HG03025 (cell line): ENCODE results near the gene ARID4B.
"Not testable (repeated sequence)": the region's sequence is repeated elsewhere in the genome, so short reads cannot be mapped to it uniquely, and the experiment has no call there.

Source experiments
- ATAC-seq: cut with Tn5 transposase; IDR thresholded peaks from one replicate; pipeline ENCODE4 v1.9.1; 2021; ENCODE audit warnings: mild to moderate bottlenecking, moderate library complexity; ENCODE audit not compliant: unreplicated experiment, low FRiP score

The ARID4B gene

DNA sequence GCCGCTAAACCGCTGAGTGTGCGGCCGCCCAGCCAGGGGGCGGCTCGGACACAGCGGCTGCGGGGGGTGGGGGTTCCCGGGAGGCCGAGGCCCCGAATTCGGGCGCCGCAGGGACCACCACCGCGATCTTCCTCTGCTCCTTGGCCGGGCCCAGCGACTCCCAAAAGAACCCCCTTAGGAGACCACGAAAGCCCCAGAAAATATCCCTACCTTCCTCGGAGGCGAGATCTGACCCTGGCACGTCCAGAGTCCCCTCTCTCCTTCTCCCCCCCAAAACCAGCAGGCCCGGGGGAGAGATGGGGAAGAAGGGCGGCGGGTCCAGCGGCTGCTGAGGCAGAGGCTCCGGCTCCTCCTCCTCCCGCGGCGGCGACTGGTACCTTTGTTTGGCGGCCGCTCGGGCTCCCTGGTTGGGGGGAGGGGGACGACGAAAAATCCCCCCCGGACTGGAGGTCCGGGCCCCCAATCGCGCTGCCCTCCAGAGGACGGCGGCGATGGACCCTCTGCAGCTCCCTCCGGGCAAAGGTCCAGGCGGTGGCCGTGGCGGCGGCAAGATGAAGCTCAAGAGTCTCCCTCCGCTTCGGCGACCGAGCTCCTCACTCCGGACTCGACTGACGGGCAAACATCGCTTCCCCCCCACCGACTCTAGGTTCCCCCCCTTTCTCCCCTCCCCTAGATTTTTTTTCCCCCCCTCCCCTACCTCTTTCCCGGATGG is at the start of gene ARID4B:
TSS of gene ARID4B (minus strand) at position 621 of the 712 bp plus-strand sequence. CDS start 1,260 bp downstream, outside the sequence.
- ATAC-seq: peak; percentile 20

DNA sequence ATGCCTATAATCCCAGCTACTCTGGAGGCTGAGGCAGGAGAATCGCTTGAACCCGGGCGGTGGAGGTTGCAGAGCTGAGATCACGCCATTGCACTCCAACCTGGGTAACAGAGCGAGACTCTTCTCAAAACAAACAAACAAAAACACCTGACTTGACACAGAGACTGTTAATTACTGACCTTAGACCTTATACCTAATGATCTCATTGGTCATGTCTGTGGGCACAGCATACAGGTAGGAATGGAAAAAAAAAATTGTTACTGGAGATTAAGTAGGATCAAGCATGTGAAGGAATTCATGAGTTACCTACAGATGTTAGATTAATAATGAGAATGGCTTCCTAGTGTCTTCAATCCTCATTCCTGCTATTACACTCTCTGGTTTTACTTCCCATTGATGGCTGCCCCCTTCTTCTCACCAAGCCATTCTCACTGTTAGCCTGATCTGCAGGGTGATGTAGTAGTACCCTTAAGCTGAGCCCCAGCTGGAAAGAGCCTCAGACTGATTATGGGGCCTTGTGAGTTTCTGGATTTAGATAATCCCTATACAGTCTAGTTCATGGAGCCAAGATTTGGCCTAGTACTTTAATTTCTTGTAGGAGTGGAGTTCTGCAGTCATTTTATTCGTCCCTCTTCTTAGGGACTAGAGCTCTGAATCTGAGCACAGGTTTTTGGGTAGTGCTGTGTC is 48.1 kb upstream of the ARID4B start:
- no peak for ATAC-seq

DNA sequence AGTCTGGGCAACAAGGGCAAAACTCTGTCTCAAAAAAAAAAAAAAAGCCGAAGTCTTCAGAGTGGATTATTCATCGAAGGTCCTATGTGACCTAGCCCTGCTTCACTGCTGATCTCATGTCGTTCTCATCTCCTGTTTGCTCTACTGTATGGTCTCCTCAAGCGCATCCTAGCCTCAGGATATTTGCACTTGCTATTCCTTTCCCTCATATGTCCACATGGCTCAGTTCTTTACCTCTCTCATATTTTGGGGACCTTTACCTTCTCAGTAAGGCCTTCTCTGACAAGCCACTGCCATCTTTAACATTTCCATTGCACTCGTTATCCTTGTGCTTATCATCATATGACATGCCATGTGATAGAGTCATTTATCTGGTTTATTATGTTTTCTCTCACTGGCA is 41.8 kb upstream of the ARID4B start:
- ATAC-seq: no peak

DNA sequence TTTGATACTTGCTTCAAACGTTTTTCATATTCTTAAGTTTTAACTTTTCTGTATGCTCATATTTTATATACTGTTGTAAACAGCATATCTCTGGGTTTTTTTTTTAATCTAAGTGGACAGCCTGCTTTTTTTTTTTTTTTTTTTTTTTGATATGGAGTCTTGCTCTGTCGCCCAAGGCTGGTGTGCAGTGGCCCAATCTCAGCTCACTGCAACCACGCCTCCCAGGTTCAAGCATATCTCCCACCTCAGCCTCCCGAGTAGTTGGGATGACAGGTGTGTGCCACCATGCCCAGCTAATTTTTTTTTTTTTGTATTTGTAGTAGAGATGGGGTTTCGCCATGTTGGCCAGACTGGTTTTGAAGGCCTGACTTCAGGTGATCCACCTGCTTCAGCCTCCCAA is 40.4 kb upstream of the ARID4B start:
- no peak for ATAC-seq

DNA sequence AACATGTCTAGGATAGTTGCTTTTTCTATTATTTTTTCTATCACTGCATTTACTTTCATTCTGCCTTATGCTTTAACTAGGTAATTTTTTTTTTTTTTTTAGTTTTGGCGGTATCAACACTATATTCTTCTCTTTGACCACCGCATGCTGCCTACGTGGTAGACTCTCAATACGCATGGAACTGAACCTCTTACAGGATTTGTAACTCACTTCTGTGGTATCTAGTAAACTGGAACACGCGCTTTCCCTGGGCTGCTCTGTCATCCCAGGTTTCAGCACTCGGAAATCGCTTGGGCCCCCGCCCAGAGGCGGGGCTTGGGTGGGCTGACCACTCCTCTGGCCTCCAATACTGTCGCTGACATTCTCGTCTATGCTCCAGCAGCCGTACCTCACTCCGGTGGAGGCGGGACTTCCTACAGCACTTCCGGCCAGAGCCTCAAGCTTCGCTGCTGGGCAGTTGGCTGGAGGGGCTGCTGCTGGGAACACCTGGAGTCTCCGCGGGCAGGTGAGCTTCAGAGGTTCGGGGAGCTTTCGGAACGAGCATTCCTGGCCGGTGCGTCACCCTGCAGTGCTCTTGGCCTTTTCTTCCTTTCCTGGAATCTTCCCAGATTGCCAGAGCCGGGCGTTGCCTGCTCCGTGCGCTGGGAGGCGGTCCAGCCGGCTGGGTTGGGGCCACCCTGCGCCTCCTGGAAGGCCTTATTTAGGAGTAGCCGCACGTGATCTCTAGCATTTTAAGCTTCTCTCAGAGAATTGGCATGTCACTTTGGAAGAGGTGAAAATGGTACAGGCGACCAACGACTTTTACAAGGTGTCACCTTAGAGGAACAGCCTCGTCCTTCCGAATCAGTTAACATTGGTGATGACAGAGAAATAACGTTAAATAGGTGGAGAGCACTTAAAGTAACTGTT is 39.3 kb upstream of the ARID4B start, which contains the start of gene TBCE:
TSS of gene TBCE (plus strand) at position 428 of the 909 bp plus-strand sequence. CDS start 12,623 bp downstream, outside the sequence.
- ATAC-seq: peak; percentile 99

- no peak for ATAC-seq
These were observed 38.3 kb upstream of the ARID4B start for GRCh38 chr1:235366286-235366685.

- ATAC-seq: not testable (repeated sequence)
These were observed 36.2 kb upstream of the ARID4B start for GRCh38 chr1:235364189-235364588.

GRCh38 chr1:235358899-235359298 is 30.9 kb upstream of the ARID4B start:
- ATAC-seq: no peak

DNA sequence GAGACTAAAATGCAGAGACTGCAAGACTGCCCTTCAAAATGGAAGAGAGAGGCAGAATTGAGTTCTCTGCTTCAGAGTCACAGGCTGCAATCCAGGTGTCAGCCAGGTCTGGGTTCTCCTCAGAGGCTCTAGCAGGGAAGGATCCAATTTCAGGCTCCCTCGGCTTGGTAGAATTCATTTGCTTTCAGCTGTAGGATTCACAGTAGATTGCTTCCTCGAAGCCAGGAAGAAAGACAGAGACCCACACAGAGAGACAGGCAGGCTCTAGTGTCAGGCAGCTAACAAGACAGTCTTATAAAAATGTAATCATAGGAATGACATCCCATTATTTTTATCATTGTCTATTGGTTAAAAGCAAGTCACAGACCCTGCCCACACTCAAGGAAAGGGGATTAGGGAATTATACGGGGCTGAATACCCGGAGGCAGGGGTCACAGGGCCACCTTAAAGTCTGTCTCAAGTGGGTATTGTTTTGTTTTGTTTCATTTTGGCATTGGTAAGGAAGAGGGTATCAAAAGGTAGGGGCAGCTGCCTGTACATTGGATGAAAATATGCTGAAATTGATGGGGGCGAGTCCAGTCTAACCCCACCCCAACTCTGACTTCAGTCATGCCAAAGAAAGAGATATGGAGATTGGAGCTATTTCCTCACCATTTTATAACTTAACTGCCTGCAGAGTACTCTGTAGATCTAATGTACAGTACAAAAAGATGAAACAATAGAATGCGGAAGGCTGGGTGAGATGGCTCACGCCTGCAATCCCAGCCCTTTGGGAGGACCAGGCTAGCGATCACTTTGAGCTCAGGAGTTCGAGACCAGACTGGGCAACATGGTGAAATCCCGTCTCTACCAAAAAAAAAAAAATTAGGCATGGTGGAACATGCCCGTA is 29.8 kb upstream of the ARID4B start:
- ATAC-seq: no peak

DNA sequence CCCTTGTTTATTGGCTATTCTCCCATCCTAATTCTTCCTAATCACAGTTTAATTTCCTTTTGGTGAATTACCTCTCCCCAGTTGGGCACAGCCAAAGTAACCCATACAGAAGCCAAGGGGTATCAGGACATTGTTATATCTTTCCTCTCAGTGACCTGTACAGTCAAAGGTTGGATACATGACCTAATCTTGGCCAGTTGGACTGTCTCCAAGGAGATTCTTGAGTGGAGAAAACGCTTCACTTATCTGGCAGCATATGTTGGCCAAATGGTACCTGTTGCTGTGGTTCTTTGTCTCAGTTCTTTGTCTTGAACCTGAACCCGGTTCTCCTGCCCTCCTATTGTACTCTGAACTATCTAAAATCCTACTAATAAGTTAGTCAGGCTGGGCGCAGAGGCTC is 23.9 kb upstream of the ARID4B start:
- no peak for ATAC-seq

GRCh38 chr1:235351441-235351840 is 23.5 kb upstream of the ARID4B start:
- ATAC-seq: no peak

- no peak for ATAC-seq
These were observed 15.7 kb upstream of the ARID4B start for GRCh38 chr1:235343726-235344125.

GRCh38 chr1:235342471-235342870 is 14.5 kb upstream of the ARID4B start:
- no peak for ATAC-seq

- ATAC-seq: no peak
These were observed 14.1 kb upstream of the ARID4B start for GRCh38 chr1:235342039-235342438.

GRCh38 chr1:235341334-235341733 is 13.4 kb upstream of the ARID4B start:
- ATAC-seq: no peak

DNA sequence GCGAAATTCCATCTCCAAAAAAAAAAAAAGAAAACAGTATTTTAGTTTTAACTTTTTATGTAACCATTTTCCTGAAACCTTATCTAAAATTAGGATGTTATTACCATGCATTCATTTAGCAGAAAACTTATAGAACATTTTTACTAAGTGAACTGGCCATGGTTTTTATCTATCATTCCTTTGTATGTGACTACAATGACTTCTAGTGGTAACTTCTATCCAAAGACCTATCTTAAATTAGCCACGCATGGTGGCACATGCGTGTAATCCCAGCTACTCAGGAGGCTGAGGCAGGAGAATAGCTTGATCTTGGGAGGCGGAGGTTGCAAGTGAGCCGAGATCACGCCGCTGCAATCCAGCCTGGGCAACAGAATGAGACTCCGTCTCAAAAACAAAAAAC is 11.8 kb upstream of the ARID4B start:
- no peak for ATAC-seq

DNA sequence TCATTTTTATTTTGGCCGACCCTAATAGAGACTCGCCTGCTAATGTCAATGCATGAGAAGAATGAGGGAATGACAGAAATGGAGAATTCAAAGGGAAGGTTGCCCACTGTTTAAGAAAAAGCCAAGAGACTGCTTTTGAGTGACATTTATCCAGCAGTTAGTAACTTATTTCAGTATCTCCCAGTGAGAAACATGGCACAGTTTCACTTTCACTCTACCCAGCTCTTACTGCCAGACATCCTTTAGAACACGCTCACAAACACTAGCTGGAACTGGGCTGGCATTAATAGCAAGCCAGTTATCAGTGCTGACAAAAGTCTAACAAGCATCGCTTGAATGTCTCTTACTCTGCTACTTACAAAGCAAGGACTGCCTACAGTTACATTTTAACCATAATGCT is 8.9 kb upstream of the ARID4B start:
- ATAC-seq: no peak

DNA sequence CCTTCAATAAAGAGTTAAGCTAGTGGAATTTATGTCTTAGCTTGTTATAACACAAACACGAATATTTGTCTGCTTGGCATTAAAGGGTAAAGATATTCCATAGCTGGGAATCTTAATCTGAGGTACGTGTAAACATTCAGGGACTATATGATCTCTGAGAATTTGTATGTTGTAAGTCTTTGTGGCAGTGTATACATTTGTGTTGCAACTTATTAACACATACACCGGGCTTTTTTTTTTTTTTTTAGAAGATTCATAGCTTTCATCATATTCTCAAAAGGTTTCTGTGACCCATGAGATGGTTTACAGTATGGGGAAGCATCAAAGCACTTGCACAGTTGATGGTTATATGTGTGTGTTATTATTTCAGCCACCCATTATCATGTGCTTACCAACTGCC is 3.4 kb upstream of the ARID4B start:
- ATAC-seq: no peak

DNA sequence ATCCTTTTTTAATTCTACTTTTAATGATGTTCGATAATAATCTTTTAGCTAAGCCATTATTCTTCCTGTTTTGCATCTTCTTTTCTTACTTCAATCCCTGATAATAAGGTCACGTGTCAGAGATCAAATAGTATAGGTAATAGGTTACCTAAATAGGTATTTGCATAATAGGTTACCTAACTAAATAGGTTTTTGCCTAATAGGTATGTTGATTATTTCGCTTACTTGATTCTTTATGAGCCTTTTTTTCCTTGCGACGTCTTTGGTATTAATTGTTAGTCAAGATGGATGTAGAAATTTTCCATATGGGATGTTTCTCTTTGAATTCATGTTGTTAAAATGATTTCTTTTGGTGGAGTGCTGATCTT is 2.9 kb upstream of the ARID4B start:
- no peak for ATAC-seq
